GM18870 (cell line): Measurements from ENCODE around the gene GAB2.

Experiments used
- ATAC-seq: cut with Tn5 transposase; IDR thresholded peaks from one replicate; pipeline ENCODE4 v1.9.1; 2021; ENCODE audit warnings: moderate library complexity; ENCODE audit not compliant: unreplicated experiment

The GAB2 gene

GRCh38 chr11:78344676-78345075 is 72.9 kb downstream of the GAB2 start:
- no peak for ATAC-seq

GRCh38 chr11:78344094-78344493 is 73.5 kb downstream of the GAB2 start:
- no peak for ATAC-seq

- ATAC-seq, result no peak
Measured at GRCh38 chr11:78343303-78343702, 74.3 kb downstream of the GAB2 start.

- no peak for ATAC-seq
Measured at GRCh38 chr11:78341841-78342240, 75.8 kb downstream of the GAB2 start.

GRCh38 chr11:78340530-78340929 is 77.1 kb downstream of the GAB2 start:
- ATAC-seq, result no peak

- no peak for ATAC-seq
Measured at GRCh38 chr11:78339945-78340344, 77.7 kb downstream of the GAB2 start.

GRCh38 chr11:78339483-78339882 is 78.1 kb downstream of the GAB2 start:
- no peak for ATAC-seq

- no peak for ATAC-seq
Measured at GRCh38 chr11:78338702-78339101, 78.9 kb downstream of the GAB2 start.

- ATAC-seq, result no peak
Measured at GRCh38 chr11:78338138-78338537, 79.5 kb downstream of the GAB2 start.

GRCh38 chr11:78337554-78337924 is 80.1 kb downstream of the GAB2 start:
- no peak for ATAC-seq

- ATAC-seq, result no peak
Measured at GRCh38 chr11:78336877-78337553, 80.6 kb downstream of the GAB2 start.

GRCh38 chr11:78334109-78334508 is 83.5 kb downstream of the GAB2 start:
- no peak for ATAC-seq

GRCh38 chr11:78332872-78333271 is 84.7 kb downstream of the GAB2 start:
- no peak for ATAC-seq

- no peak for ATAC-seq
Measured at GRCh38 chr11:78332174-78332866, 85.3 kb downstream of the GAB2 start.

- ATAC-seq, result no peak
Measured at GRCh38 chr11:78331711-78332110, 85.9 kb downstream of the GAB2 start.

- no peak for ATAC-seq
Measured at GRCh38 chr11:78330361-78330760, 87.3 kb downstream of the GAB2 start.

- ATAC-seq, result no peak
Measured at GRCh38 chr11:78327945-78328344, 89.7 kb downstream of the GAB2 start.

- peak; percentile 51 for ATAC-seq
Measured at GRCh38 chr11:78325274-78325781, 92.3 kb downstream of the GAB2 start.

- no peak for ATAC-seq
Measured at GRCh38 chr11:78323363-78323762, 94.3 kb downstream of the GAB2 start.

- ATAC-seq, result no peak
Measured at GRCh38 chr11:78319453-78319955, 98.1 kb downstream of the GAB2 start.

GRCh38 chr11:78318321-78319114 is 99.1 kb downstream of the GAB2 start:
- no peak for ATAC-seq

- ATAC-seq, result no peak
Measured at GRCh38 chr11:78315724-78316123, 101.9 kb downstream of the GAB2 start.
